Right atrium auricular region (tissue), 2 donors: ENCODE results near the gene MPDU1. TPM values are rescaled to one million over a fixed set of nuclear protein-coding genes. Genes with fewer than 3 reads are reported as not detected.
A peak's percentile ranks its signal among the peaks of the same experiment; 100 is the strongest.

Experiments used
- DNase-seq: peaks from one replicate; pipeline ENCODE4 v3.0.0-alpha.2; 2019; ENCODE audit warnings: low spot score
- H3K27ac ChIP-seq, 2 donors: fragments of 200-600 bp; sonication (generic); 1 replicate in 1 of 2; 2 replicates in 1 of 2; pipeline ENCODE4 v1.5.1; 2016 to 2019
- H3K27me3 ChIP-seq, 2 donors: fragments of 200-600 bp; sonication (generic); one replicate each; pipeline versions ENCODE4 v1.5.1 to v1.6.0; 2017 to 2019
- H3K36me3 ChIP-seq: fragments of 200-600 bp; sonication (generic); one replicate; pipeline ENCODE4 v1.5.1; 2016
- H3K4me1 ChIP-seq, 2 donors: fragments of 200-600 bp; sonication (generic); one replicate each; pipeline versions ENCODE4 v1.5.1 to v1.6.0; 2017 to 2019
- H3K4me3 ChIP-seq, 2 donors: fragments of 200-600 bp; sonication (generic); 1 replicate in 1 of 2; 2 replicates in 1 of 2; pipeline ENCODE4 v1.5.1; 2017 to 2019; ENCODE audit warnings: mild to moderate bottlenecking in 1 of 2, moderate library complexity in 1 of 2
- H3K9me3 ChIP-seq, 2 donors: fragments of 200-600 bp; sonication (generic); one replicate each; pipeline ENCODE4 v1.5.1; 2019
- total RNA-seq, 2 donors: library from RNA; depleted of rRNA; stranded (reverse); fragments of >200 nt; gene quantifications; one replicate each; pipeline ENCODE4 v1.1.0, GENCODE V29; 2016
- TF ChIP-seq, protein P1 (sequence below), 2 donors: fragments of 200-600 bp; sonication (generic); IDR thresholded peaks; one replicate each; pipeline ENCODE4 v1.5.1; 2019; ENCODE audit warnings: antibody characterized with exemption in 2 of 2

The MPDU1 gene
- total RNA-seq, 2 donors from 2014 or later, result 55.4 to 81.1 TPM

GRCh38 chr17:7588553-7589203, 5.0 kb downstream of the MPDU1 start:
- H3K36me3 ChIP-seq, result peaks cover 30% of the 10 kb centered on the region
- peaks cover 0 to 53% of the 10 kb centered on the region in 2 donors for H3K4me1 ChIP-seq

GRCh38 chr17:7589204-7589868, 5.7 kb downstream of the MPDU1 start:
- Histone ChIP-seq H3K27me3 (no peaks in the 10 kb centered on the region), H3K27ac (peak overlapping the region; percentile 77 to 81), H3K4me1 (peaks cover 0 to 50% of the 10 kb centered on the region in 2 donors), H3K36me3 (peaks cover 37% of the 10 kb centered on the region), H3K4me3 (peak overlapping the region; percentile 45 to 52), H3K9me3 (no peaks in the 10 kb centered on the region)
- TF ChIP-seq, protein P1, sequence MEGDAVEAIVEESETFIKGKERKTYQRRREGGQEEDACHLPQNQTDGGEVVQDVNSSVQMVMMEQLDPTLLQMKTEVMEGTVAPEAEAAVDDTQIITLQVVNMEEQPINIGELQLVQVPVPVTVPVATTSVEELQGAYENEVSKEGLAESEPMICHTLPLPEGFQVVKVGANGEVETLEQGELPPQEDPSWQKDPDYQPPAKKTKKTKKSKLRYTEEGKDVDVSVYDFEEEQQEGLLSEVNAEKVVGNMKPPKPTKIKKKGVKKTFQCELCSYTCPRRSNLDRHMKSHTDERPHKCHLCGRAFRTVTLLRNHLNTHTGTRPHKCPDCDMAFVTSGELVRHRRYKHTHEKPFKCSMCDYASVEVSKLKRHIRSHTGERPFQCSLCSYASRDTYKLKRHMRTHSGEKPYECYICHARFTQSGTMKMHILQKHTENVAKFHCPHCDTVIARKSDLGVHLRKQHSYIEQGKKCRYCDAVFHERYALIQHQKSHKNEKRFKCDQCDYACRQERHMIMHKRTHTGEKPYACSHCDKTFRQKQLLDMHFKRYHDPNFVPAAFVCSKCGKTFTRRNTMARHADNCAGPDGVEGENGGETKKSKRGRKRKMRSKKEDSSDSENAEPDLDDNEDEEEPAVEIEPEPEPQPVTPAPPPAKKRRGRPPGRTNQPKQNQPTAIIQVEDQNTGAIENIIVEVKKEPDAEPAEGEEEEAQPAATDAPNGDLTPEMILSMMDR (IDR thresholded peaks at IDR 0.05), result peak; percentile 72 to 94
- DNase-seq, result peak; percentile 89

More at GRCh38 chr17:7588553-7589203, 5.0 kb downstream of the MPDU1 start:
- no peaks in the 10 kb centered on the region for H3K27me3 ChIP-seq
- no peaks in the 10 kb centered on the region for H3K9me3 ChIP-seq
- TF ChIP-seq, protein P1 (IDR thresholded peaks at IDR 0.05), result no peak
- no peak for DNase-seq
- peak overlapping the region; percentile 45 to 52 for H3K4me3 ChIP-seq
- H3K27ac ChIP-seq, result peak overlapping the region; percentile 77 to 81

DNA sequence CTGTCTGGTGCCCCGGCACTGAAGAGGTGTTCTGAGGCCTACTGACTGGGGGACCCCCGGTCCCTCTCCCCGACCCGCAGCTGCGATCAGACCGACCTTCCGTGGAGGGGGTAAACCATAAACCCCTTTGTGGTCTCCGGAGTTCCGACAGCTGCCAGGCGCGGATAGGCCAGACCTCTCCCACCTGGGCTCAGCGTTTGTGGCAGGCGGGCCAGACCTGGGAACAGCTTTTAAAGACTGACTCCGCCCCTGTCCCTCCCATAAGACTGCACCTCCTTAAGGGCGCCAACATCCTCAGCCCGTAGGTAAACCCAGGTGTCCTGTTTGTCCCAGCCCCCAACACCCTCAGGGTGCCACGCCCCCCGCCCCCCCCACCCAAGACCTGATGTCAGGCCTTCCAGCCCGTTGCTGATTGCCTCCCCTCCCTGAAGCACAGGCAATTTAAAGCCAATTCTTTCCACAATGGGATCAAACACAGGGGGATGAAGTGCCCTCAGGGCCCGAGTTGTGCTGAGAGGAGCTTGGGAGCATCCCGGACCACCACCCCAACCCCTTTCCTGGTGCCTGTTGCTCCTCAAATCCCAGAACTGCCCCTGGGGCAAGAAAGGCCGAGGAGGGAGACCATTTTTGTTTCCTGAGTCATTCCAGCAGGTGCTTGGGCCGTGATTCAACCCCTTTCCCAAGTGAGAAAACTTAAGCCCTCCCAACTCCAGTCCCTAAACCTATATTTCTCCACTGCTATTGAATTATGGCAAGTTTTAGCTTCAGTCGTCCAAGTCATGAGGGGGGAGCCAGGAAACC, 6.4 kb downstream of the MPDU1 start, which contains the start of gene SOX15:
SOX15 (minus strand) TSS at position 204 of the 801 bp plus-strand sequence. CDS start 418 bp downstream, outside the sequence.
- H3K9me3 ChIP-seq, result no peaks in the 10 kb centered on the region
- peaks cover 0 to 43% of the 10 kb centered on the region in 2 donors for H3K4me1 ChIP-seq
- DNase-seq, result no peak
- H3K27me3 ChIP-seq, result no peaks in the 10 kb centered on the region
- peak within 1 kb of the TSS; percentile 45 to 52 for H3K4me3 ChIP-seq
- peaks cover 44% of the 10 kb centered on the region for H3K36me3 ChIP-seq
- TF ChIP-seq, protein P1 (IDR thresholded peaks at IDR 0.05), result no peak
- H3K27ac ChIP-seq, result peak within 1 kb of the TSS; percentile 77 to 81

GRCh38 chr17:7590743-7591142, 7.1 kb downstream of the MPDU1 start:
- TF ChIP-seq, protein P1 (IDR thresholded peaks at IDR 0.05), result no peak
- no peaks in the 10 kb centered on the region for H3K9me3 ChIP-seq
- H3K27me3 ChIP-seq, result no peaks in the 10 kb centered on the region
- peaks cover 0 to 36% of the 10 kb centered on the region in 2 donors for H3K4me1 ChIP-seq
- H3K36me3 ChIP-seq, result peaks cover 51% of the 10 kb centered on the region
- H3K27ac ChIP-seq, result no peak overlapping the region
- H3K4me3 ChIP-seq, result no peak overlapping the region
- no peak for DNase-seq

DNA sequence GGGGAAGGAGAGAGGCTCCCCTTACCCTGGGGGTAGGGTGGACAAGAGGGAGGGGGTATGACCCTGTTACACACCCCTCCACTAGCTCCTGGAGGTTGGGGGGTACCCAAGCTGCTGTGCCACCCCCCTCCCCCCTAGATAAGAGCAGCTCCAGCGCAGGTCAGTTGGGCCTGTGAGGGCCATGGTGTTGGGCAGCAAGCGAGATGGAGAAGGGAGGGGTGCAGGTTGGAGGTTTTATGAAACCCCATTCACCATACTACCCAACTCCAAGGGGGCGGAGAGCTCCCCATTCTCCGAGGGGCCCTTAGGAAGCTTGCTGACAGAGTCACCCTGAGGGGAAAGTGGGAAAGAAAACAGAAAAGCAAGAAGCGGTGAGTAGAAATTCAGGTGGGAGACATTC, 7.9 kb downstream of the MPDU1 start:
- no peak overlapping the region for H3K4me3 ChIP-seq
- H3K4me1 ChIP-seq, result peaks cover 0 to 35% of the 10 kb centered on the region in 2 donors
- H3K36me3 ChIP-seq, result peaks cover 59% of the 10 kb centered on the region
- no peak for DNase-seq
- no peak overlapping the region for H3K27ac ChIP-seq
- H3K27me3 ChIP-seq, result no peaks in the 10 kb centered on the region
- H3K9me3 ChIP-seq, result no peaks in the 10 kb centered on the region
- TF ChIP-seq, protein P1 (IDR thresholded peaks at IDR 0.05), result no peak
